Brain microvascular endothelial cell (primary cell): ENCODE results near the gene ZNF37A.

Experiments used
- DNase-seq: peaks from one replicate; pipeline ENCODE4 v3.0.0-alpha.2; 2020
- H3K27ac ChIP-seq: fragments of 250-450 bp; sonication (Bioruptor Pico); 2 replicates; pipeline ENCODE4 v1.5.1; 2020; ENCODE audit warnings: mild to moderate bottlenecking, moderate library complexity
- H3K27me3 ChIP-seq: fragments of 250-450 bp; sonication (Bioruptor Pico); replicated peaks from 2 replicates; pipeline ENCODE4 v1.5.1; 2020; ENCODE audit warnings: mild to moderate bottlenecking
- H3K36me3 ChIP-seq: fragments of 250-450 bp; sonication (Bioruptor Pico); replicated peaks from 2 replicates; pipeline ENCODE4 v1.5.1; 2020; ENCODE audit warnings: mild to moderate bottlenecking
- H3K4me3 ChIP-seq: 2 replicates; pipeline ENCODE4 v1.5.1; 2011; ENCODE audit warnings: low read depth, mild to moderate bottlenecking, control low read depth, low read length, moderate library complexity
- CTCF ChIP-seq: IDR thresholded peaks from 2 replicates; pipeline ENCODE4 v1.5.1; 2011; ENCODE audit warnings: low read depth, mild to moderate bottlenecking, moderate library complexity, low read length, control low read depth, inconsistent platforms; ENCODE audit errors: missing control alignments
- in situ Hi-C: cut with HindIII; loops from 2 replicates; pipeline ENCODE4 v1.10.0; 2017; ENCODE audit warnings: low sequenced_read_pairs, low pct_ligation_motif_present

ZNF37A gene

GRCh38 chr10:38102880-38103279 is 8.7 kb downstream of the ZNF37A start:
- Histone ChIP-seq H3K27me3 (no peaks in the 10 kb centered on the region), H3K4me3 (no peak overlapping the region), H3K27ac (no peak overlapping the region), H3K36me3 (peaks cover 14% of the 10 kb centered on the region)
- TF ChIP-seq CTCF: no peak
- in situ Hi-C loops: no loop called here
- no peak for DNase-seq

GRCh38 chr10:38103756-38104155 is 9.6 kb downstream of the ZNF37A start:
- in situ Hi-C loops: no loop called here
- Histone ChIP-seq H3K4me3 (no peak overlapping the region), H3K27me3 (no peaks in the 10 kb centered on the region), H3K27ac (no peak overlapping the region), H3K36me3 (peaks cover 13% of the 10 kb centered on the region)
- no peak for DNase-seq
- TF ChIP-seq CTCF: no peak

GRCh38 chr10:38112159-38112558 is 18.0 kb downstream of the ZNF37A start:
- TF ChIP-seq CTCF: no peak
- no peaks in the 10 kb centered on the region for H3K27me3 ChIP-seq
- H3K36me3 ChIP-seq: peaks cover 18% of the 10 kb centered on the region
- no peak overlapping the region for H3K27ac ChIP-seq
- in situ Hi-C loops: no loop called here
- no peak overlapping the region for H3K4me3 ChIP-seq
- no peak for DNase-seq

GRCh38 chr10:38118072-38118807 is 24.1 kb downstream of the ZNF37A start:
- no peak for DNase-seq
- Histone ChIP-seq H3K27me3 (no peaks in the 10 kb centered on the region), H3K4me3 (no peak overlapping the region), H3K36me3 (peaks cover 32% of the 10 kb centered on the region), H3K27ac (no peak overlapping the region)
- no peak for TF ChIP-seq CTCF
- in situ Hi-C loops: no loop called here

GRCh38 chr10:38119038-38119437 is 24.9 kb downstream of the ZNF37A start:
- Histone ChIP-seq H3K27ac (no peak overlapping the region), H3K27me3 (no peaks in the 10 kb centered on the region), H3K36me3 (peaks cover 32% of the 10 kb centered on the region), H3K4me3 (no peak overlapping the region)
- DNase-seq: no peak
- TF ChIP-seq CTCF: no peak
- in situ Hi-C loops: no loop called here

- no peak overlapping the region for H3K27ac ChIP-seq
- DNase-seq: no peak
- H3K4me3 ChIP-seq: no peak overlapping the region
- TF ChIP-seq CTCF: no peak
- in situ Hi-C loops: no loop called here
- no peaks in the 10 kb centered on the region for H3K27me3 ChIP-seq
- H3K36me3 ChIP-seq: no peaks in the 10 kb centered on the region
Measured at GRCh38 chr10:38127812-38128211, 33.7 kb downstream of the ZNF37A start.
